ENCODE data around the gene NCKAP5.

NCKAP5 gene

DNA sequence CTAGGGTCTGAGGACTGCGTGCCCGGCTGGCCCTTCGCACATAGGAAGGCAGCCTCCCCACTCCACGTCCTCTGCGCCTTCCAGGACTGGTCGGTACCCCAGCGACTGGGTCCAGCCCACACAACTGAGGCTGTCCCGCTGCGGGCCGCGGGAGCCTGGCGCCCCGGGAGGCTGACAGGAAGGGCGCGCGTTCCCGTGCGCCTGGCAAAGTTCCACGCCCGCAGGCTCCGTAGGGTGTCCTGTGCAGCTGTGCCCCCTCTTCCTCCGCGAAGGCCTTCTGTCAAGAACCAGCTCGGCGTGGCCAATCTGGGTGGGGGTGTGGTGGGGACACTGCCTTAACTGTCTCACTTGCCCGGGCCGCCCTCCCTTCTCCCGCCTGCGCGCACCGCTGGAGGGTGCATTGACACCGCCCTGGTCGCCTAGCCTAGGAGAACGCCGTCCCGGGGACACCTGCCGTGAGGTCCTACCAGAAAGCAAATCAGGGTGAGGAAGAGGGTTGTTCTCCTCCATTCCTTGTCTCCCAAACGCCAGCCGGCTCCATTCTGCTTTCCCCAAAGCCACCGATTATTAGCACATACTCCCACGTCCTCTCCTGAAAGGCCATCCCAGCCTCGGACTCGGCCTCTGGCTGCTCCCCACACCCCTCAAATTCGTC, 897.6 kb downstream of the NCKAP5 start:
- DNase-seq = no peak

DNA sequence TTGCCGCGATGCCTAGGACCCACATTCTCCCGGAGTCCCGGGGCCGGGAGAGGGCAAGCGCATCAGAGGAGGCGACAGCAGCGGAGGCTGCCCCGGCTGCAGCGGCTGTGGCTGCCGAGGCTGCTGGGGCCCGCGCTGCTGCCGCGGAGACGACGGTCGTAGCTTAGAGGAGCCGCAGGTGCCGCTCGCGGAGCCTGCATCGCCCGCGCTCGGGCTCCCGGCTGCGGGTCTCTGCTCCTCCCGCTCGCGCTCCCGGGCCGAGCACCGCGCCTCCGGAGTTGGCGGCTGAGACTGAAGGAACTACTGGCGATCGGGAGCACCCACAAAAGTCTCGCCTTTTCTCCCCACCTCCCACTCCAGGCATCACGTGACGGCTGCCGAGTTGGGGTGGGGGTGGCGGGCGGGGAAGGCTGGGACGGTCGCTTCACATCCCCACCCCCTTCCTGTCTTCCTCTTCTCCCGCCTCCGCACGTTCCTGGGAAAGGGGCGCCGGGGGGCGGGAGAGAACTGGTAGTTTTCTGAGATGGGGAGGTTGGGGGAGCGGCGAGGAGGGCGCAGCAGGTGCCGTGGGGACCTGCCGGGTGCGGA, 898.3 kb downstream of the NCKAP5 start, which contains the start of gene LYPD1:
Gene LYPD1, minus strand, starts transcription at position 298 of the 588 bp plus-strand sequence. Its CDS starts 273 bp downstream, at position 25.
- DNase-seq = no peak

DNA sequence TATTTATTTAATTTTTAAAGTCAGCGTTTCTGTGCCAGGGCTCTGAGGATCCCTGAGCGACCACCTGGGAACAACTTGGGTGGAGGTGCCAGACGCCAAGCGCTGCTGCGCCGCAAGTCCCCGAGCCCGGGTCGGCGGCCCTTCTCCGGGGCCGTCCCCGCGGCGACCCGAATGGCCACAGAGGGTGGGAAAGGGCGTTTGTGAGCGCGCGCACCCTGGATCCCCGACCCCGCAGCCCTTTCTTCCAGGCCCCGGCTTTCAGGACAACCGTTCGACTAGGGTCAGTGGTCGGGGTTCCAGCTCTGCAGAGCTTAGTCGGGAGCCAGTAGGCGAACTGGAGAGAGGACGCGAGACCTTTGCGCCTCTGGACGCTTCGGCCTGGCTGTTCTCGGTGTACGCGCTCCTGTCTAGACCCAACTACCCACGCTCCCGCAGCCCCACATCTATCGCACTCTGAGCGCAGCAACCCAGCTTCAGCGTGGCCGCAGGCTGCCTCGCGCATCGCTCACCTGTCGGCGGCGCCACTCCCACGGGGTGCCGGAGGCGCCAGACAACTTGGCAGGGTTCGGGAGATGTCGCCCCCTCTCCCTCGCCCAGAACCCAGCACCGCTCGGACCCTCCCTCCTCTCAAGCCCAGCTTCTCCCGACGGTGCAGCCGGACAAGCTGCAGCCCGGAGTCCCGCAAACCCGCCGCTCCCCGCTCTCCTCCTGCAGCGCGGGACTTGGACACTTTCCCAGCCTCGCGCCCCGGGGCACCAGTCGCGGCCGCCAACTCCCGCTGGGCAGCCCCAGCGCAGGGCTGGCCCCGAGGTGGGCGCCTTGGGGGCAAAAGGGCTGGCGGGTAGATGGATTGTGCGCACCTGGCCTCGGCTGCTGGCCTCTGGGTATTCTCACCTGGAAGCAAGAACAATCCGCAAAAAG, 899.0 kb downstream of the NCKAP5 start:
- DNase-seq = no peak

DNA sequence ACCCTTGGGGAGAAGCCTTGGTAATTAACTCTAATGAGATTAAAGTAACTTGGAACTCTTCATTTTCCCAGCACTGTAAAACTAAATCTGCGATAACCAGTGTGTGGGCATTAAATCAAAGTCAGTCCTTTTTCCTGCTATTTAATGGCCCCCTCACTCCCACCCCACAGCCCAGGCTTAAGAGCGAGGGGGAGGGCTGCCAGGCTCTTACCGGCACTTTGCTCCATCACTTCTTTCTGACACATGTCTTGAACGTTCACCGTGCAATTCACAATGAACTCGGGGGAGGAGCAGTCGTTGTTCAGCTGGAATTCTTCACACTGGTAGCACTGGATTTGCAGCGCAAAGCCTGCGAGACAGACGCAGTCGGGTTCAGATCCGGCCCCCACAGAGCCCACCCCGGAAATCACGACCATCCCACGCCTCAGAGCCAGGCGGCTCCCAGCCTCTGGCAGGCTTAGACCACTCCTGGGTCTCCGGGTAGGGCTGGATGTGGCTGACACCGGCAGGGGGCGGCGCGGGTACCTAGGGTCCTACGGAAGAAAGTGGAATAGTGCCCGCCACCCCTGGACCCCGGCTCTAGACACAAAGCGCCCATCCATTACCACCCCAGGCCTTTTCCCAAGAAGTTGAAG, 900.0 kb downstream of the NCKAP5 start:
- DNase-seq = no peak

DNA sequence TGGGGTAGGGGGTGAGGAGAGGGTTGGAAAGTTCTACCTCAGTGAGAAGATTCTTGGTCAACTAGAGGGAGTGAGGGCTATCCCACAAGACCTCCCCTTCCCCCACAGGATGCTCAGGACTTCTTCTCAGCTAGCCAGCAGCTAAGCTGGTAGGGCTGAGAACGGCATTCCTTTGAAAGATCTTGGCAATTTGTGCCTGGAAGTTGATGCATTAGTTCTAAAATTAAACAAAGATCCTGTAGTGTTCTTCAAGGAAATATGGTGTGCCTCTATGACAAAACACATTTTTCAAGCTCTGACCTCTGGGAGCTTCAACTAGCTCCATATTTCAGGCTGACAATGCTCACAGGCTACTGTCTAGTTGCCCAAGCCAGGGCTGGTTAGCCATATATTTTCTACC, 900.6 kb downstream of the NCKAP5 start:
- DNase-seq = no peak

DNA sequence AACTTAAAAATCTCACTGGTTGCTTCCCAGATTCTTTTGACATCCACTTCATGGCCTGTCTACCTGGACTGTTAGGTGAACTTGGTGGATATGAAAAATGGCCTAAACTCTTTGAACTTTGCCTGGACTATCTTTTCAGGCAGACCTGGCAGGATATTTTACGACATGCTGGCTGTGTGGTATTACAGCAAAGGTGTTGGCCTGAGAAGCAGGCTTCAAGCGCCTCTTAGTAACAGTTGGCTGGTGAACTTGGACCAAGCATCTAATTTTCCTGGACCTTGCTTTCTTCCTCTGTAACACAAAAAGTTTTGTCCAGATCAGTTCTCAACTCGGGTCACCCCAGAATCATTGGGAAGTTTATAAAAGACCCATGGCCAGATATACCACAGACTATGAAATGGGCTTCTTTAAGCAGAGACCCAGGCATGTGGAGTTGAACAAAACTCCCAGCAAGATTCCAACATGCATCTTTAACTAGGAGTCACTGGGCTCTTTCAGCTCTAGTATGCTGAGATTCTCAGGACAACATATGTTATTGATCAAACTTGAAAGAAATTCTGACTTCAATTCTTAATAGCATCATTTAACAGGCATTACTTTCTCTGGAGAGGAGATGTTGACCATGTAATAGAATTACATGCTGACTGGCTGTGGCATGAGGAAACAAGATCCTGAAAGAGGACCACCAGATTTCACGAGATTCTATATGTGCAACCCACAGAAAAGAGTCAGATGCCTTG, 902.7 kb downstream of the NCKAP5 start:
- no peak for DNase-seq

DNA sequence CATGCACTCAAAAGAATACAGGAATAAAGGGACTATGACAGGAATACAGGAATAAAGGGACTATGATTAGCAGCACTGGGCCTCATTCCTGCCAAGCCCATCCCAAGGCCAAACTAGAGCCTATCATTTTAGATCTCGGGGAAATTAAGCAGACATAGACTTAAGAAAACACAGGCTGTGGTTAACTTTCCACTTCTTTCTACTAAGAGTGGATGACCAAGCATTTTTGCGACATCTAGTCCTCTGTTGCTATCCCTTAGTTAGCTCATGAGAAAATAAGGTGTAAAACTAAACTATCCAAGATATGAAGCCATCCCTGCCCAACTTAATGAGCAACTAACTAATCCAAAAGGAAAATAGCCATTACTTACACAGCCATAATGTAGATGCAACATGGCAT, 904.2 kb downstream of the NCKAP5 start:
- DNase-seq = no peak

DNA sequence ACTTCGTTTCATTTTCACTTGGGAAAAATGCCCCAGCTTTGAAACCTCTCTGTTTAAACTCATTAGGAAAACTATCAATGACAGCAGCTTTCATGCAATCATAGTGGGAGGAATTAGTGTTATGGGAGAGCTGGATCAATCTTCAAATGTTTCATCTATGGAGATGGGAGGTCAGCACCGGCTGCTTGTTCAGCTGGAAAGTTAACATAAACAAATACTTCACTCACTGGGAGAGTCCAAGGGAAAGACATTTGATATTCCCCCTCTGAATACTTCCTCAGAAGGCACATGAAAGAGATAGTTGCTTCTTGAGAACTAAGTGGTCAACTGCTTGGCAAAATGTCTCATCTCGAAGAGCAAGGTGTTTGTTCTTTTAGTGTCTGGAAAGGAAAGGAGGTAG, 905.5 kb downstream of the NCKAP5 start:
- no peak for DNase-seq

DNA sequence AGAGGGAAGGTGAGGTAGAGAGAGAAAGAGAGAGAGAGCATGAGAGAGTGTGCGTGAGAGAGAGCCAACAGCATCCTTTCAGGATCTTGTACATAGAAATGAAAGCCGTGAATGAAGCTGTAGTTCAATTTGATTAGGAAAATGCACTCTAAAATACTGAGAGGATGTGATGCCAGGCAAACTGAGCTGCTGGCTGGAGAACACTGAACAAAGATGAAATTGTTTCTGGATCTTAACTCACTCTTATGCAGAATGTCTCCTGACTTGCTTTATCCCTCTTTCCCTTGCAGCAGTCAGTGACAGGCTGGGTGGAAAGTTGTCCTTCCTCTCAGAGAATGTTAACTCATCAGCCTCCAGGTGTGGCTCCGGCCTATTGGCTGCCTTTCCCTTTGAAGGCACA, 908.9 kb downstream of the NCKAP5 start:
- DNase-seq = no peak

DNA sequence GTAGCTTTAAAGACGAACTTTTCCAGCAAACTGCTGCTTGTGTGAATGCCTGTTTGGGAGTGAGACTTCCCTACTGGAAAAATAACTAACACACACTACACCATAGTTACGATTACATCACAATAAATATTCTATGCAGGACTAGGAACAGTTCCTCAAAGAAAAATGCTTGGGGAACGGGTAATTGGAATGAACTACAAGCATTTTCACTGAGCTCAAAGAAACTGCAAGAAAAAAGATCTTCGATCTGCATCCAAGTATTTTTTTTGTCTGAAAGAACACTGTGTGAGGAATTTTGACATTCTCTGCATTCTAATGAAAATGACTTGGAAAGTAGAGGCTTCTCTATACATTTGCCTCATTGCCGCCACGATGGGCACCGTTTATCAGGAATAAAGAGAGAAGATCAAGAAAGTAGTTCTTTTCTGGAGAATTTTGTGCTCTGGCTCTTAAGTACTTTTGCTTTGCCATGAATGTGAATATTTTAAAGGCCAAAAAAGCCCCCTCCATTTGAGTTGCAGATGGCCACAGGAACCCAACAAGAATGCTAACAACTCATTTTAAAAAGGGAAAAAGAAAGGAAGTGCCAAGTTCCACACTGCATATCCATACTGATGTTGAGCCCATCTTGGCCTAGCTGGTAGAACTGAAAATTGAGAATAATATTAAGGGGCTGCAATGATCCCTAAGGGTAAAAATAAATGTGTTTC, 911.8 kb downstream of the NCKAP5 start:
- DNase-seq = no peak

DNA sequence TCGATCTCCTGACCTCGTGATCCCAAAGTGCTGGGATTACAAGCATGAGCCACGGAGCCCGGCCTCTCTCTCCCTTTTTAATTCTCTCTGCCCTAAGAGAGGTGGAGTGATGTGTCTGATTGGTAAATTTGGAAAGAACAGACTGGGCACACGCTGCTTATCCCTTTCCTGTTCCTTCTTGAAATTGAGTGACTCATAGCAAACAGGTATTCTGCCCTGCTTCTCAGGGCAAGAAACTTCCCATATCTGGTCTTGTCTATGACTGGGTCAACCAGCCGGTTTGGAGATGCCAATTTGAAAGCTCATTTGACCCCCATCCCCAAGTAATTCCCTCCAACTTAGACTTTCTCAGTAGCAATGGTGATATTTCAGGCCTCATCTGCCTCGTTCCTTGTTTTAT, 913.3 kb downstream of the NCKAP5 start:
- DNase-seq = no peak

DNA sequence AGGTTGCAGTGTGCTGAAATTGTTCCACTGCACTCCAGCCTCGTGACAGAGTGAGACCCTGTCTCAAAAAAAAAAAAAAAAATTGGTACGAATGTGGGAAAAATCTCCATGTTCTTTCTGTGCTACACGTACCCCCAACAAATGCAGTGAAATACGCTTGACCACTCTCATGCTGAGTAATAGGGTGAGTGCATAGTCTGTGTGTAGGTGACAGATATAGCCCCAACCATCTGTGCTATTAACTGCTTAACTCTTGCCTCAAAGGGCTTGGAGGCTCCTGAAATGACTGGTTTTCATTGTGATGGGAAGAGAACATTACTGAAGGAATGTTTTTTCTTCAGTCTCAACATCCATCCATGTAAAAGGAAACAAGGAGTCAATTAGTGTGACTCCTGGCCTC, 913.9 kb downstream of the NCKAP5 start:
- DNase-seq = no peak

DNA sequence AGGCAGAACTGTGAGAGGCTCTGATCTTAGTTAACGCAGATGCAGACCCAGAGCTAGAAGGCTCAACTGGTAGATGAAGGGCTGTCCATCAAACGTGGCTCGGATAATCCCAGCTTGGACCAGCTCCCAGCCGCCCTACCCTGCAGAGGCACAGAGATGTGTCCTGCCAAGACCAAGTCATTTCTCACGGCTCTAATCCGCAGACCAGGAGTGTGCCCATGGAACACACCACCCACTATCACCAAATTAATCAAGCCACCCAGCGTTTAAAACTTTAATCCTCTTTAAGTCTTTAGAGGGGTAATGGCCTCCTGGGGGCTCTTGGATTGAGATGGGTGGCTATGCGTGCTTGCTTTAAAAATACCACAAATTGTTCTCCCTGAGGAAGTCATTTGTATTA, 915.8 kb downstream of the NCKAP5 start:
- no peak for DNase-seq

DNA sequence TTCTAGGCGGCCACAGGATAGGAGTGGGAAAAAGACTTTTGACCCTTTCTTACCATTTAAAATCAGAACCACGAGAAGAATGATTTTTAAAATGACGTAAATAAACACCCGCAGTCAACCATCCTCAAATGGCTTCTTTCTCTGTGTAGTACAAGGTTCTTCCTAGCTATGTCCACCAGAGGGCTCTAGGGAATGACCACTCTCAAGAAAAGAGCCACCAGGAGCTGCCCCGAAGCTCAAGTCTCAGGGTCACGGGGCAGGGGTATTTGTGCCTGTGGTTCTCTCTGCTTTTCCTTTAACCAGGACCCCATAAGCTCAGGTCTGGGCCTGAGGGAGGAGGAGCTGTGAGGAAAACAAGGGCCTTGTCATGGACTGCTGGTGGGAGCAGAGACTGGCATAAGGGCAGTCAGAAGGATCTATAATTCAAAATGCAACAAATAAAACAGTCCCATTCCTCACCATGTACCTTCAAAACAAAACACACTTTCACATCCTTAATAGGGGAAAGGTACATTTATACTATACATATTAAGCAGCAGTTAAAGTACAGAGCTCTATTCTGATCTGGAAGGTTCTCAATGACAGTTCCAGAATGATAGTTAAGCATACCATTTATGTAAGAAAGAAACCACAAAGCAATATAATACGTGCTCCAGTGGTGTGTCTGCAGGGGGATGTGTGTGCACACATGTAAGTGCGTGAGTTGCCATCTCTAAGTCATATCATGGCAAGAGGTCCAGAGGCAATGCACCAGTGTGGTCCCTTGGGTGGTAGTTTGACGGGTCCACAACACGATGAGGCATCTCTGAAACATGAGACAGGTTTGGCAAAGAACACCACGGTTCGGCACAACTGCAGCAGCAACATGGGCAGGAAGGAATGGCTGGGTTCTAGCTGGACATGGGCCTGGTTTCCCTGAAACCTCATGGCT, 916.9 kb downstream of the NCKAP5 start:
- peak; percentile 4 for DNase-seq

DNA sequence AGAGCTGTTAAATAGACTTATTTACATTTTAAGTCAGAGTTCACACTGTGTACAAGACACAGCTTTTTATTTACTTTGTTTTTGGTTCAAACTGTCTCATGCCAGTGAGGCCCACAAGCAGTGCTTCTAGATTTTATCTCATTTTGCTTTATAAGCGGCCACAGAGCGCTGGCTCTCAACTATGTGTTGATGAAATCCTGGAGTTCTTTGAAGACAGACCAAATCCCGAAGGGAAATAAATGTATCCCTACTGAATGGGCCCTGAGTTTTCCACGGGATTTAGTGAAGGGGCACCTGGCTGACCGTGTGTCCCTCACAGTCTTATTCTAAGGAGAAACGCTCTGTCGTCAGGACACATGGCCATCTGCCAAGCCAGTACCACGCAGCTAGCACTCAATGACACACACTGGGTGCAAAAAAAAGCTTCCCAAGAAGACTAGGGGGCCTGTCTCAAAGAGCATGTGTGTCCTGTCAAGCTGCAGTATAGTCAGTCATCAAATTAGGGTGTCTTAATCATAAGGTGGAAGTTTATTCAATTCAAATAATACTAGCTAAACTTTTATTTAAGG, 921.6 kb downstream of the NCKAP5 start:
- DNase-seq = no peak

DNA sequence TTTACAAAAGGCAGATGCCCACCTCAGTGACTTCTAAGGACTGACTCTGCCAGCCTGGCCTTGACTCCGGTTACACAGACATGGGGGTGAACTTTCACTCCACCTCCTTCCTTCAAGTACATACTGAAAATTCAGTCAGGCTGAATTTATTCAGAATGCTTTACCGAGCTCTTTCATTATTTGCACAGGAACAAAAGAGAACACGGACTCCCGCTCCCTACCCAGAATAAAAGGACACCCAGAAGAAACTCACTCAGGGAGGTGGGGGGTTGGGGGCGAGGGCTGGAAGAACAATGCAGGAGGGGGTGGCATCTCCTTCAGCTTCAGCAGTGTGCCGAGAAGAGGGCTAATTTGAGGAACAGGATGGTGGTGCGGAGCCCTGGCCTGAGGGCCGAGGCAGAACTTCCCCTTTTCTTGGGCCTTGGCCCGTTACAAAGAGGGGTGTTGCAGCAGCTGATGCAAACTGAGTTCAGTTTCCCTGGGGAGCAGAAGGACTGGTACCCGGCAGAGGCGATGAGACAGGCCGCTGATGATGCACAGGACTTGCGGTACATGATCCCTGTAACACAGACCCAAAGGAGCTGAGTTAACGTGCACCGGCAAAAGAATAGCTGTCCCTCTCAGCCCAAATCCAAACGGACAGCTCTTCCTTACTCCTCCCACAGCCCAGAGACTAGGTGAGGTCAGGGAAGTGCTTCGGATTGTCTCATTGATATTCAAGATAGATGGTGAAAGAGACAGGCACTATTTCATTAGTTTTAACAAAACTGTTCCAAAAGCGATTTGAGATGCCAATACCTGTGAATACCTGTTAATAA, 922.3 kb downstream of the NCKAP5 start:
- peak; percentile 36 for DNase-seq

DNA sequence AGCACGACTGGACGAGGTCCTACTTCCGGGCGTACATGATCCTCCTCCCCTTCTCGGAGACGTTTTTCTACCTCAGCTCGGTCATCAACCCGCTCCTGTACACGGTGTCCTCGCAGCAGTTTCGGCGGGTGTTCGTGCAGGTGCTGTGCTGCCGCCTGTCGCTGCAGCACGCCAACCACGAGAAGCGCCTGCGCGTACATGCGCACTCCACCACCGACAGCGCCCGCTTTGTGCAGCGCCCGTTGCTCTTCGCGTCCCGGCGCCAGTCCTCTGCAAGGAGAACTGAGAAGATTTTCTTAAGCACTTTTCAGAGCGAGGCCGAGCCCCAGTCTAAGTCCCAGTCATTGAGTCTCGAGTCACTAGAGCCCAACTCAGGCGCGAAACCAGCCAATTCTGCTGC, 923.1 kb downstream of the NCKAP5 start:
- DNase-seq = no peak

DNA sequence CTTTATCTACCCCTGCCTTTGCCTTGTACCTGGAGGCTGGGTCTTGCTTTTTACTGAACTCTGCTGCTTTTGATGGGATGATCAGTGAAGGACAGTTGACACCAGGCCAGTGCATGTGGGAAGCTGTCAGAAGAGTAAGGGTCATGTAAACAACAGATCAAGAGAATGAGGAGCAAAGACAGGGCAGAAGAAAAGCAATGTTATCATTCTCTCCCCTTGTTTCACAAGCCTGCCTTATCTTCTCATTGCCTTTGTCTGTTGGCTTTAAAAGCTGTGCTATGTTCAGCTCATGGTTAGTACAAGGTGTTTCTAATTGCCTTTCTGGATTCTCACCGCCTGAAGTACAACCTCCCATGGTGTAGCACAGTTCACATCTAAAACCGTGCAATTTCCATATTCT, 925.8 kb downstream of the NCKAP5 start:
- no peak for DNase-seq

DNA sequence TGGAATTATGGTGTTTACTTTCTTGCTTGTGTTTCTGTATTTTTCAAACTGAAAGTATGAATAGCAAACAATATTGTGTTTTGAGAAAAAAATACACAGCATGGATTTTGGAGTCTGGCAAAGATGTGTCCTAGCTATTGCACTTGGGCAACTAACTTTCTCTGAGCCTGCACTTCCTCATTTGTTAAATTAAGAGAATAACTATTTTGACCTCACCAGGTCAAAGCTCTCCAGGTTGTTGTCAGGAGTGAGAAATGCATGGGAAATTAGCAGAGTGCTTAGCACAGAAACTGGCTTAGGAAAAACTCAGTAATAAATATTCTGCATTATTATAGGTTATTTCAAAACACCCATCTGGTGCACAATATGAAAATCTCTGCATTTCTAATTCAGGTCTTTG, 926.4 kb downstream of the NCKAP5 start:
- no peak for DNase-seq

DNA sequence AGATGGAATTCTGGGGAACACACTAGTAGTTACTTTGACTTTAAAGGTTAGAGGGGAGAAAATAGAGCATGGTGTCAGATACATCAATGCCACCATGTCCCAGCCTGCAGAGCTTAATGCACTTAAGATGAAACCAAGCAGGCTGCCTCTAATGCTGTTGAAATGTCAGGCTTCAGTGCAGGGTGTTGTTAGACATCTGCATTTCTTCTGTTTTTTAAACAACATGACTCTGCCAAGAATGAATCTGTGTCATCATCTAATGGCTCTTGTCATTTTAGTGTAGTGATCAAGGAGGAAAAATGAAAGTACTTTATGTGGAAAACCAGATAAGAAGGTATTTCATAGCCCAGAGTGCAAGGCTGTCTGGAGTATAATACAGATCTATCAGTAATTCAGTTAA, 928.1 kb downstream of the NCKAP5 start:
- DNase-seq = no peak

All from inflammatory macrophage treated with lipopolysaccharide for 4 hours (primary cell).